HG03558 (cell line): ENCODE data around the gene IQCB1.
"Not testable (repeated sequence)": the region's sequence is repeated elsewhere in the genome, so short reads cannot be mapped to it uniquely, and the experiment has no call there.

Experiments
- ATAC-seq: cut with Tn5 transposase; IDR thresholded peaks from one replicate; pipeline ENCODE4 v1.9.1; 2021; ENCODE audit warnings: moderate number of reproducible peaks; ENCODE audit not compliant: unreplicated experiment; ENCODE audit errors: extremely low read depth

IQCB1 gene

GRCh38 chr3:121749276-121750086 lies 85.4 kb downstream of the IQCB1 start, which contains the start of gene GOLGB1:
Gene GOLGB1, minus strand, starts transcription at chr3:121749741. Its CDS starts 18,770 bp downstream, at chr3:121730971.
- peak; percentile 97 for ATAC-seq

GRCh38 chr3:121748680-121749275 lies 86.1 kb downstream of the IQCB1 start:
- ATAC-seq = no peak

DNA sequence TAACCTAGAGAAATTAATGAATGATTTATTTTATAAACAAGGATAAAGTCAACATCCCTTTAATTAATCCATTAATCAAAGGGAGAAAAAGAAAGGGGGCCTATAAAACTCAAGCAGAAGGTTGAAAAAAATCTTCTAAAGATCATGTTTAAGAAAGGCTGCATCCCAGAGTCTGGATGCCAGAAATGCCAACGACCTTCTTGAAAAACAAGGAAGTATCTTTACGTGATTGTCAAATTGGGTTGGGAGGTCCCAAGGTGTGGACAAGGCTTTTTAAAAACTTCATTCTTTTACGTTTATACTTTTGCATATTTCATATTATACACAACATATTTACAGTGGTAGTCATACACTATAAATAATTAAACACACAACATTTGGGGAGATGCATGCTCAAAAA lies 86.9 kb downstream of the IQCB1 start:
- no peak for ATAC-seq

DNA sequence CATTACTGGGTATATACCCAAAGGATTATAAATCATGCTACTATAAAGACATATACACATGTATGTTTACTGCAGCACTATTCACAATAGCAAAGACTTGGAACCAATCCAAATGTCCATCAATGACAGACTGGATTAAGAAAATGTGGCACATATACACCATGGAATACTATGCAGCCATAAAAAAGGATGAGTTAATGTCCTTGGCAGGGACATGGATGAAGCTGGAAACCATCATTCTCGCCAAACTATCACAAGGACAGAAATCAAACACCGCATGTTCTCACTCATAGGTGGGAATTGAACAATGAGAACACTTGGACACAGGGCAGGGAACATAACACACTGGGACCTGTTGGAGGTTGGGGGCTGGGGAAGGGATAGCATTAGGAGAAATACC lies 91.8 kb downstream of the IQCB1 start:
- not testable (repeated sequence) for ATAC-seq

- no peak for ATAC-seq
Observed at GRCh38 chr3:121740896-121741295, 94.0 kb downstream of the IQCB1 start.

- ATAC-seq = no peak
Observed at GRCh38 chr3:121739902-121740301, 95.0 kb downstream of the IQCB1 start.

DNA sequence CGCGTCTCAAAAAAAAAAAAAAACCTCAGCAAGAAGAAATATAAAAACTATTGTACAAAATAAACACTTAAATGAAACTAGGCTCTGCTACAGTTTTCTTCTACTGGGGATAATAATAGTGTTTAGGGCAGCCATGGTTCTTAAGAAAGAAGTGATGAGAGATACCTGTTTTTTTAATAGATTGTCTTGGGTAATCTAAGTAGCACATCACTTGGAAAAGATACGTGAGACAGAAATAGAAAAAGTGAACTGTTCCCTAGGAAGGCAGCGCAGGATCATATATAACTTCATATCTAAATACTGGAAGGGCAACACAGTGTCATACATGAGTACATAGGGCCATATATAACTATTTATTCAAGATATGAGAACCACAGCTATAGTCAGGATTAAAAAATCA lies 97.2 kb downstream of the IQCB1 start:
- ATAC-seq = no peak

DNA sequence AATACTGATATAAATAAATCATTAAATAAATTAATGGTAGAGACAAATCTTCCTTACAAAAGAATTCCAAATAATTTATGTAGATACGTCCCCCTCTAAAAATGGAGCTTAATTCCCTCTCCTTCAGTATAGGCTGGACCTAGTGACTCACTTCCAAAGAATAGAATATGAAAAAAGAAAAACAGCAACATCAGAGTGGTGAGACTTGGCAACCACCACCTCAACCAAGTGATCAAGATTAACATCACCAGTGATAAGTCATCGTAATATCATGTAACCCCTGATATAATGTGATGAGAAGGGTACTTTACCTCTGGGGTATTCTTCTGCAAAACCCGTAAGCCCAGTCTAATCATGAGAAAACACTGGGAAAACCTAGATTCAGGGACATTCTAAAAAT lies 98.7 kb downstream of the IQCB1 start:
- ATAC-seq = no peak

DNA sequence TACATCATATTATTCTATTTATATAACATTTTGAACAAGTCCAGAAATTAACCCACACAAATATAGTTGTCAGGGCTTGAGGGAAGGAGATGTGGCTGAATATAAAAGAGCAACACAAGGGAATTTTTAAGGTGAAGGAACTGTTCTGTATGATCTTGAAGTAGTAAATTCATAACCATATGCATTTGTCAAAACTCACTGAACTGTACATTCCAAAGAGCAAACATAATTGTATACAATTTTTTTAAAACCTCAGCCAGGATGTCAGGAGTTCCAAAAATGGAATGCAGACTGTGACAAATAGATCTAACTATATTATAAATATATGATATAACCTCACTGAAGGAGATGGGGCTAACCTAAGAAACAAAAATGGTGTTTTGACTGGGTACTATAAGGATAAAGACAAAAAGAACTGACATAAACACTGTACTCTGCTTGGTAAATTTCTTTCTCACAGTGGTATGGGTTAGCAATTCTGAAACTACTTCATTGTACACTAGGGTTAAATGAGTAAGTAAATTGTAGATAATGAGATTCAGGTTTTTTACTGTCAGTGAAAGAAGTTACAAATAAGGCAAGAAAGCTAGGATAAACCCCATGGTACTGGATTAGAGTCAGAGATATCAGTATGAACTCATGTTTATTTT lies 99.7 kb downstream of the IQCB1 start:
- ATAC-seq = peak; percentile 89

DNA sequence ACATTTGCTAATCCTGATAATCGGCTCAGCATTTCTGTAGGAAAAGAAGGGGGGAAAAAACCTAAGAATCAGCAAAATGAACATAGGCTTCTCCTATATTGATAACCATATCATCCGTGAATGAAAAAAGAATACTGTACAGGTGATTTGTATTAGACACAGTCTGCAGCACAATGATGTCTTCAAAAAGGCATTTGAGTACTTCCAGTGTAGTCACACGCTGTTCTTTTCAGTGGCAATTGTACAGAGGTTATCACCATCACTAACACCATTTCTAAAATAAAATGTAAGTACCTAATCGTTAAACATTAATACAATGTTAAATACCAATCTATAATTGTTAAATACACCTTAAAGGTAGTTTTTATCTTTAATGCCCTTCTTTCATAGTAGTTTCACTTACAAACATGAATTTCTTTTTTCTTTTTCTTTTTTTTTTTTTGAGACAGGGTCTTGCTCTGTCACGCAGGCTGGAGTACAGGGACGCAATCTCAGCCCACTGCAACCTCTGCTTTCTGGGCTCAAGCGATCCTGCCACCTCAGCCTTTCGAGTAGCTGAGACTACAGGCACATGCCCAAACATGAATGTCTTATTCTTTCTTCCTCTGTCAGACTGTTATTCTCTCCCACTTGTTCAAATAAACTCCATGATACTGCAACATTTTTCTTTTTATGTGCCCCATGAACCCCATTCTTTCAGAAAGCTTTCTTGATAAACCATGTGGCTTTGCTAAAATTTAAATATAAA lies 103.7 kb downstream of the IQCB1 start:
- ATAC-seq = no peak

DNA sequence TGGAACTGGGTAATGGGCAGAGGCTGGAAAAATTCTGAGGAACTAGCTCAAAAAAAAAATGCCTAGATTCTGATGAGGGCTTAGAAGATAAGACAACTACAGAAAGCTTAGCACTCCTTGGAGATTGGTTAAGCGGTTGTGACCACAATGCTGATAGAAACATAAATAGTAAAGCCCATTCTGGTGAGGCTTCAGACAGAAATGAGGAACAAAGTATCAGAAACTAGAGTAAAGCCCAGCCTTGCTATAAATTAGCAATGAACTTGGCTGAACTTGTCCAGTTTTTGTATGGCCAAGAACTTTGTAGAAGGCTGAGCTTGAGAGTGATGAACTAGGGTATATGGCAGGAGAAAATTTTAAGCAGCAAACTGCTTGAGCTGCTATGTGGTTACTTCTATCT lies 110.7 kb downstream of the IQCB1 start:
- ATAC-seq = peak; percentile 86

DNA sequence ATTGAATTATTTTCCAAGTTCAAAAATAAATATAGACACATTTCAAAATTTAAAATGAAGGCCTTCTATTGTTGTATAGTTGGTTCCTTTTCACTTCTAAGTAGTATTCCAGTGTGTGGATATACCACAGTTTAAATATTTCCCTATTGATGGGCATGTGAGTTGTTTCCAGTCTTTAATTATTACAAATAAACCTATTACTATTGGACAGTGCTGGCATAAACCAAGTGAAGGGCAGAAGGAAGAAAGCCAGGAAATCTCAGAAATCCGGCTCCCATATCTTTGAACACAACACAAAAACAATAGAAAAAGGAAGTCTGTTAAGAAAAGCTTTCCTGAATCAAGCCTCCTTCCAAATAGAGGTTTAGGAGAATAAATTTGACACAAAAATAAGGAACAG lies 111.4 kb downstream of the IQCB1 start:
- no peak for ATAC-seq

DNA sequence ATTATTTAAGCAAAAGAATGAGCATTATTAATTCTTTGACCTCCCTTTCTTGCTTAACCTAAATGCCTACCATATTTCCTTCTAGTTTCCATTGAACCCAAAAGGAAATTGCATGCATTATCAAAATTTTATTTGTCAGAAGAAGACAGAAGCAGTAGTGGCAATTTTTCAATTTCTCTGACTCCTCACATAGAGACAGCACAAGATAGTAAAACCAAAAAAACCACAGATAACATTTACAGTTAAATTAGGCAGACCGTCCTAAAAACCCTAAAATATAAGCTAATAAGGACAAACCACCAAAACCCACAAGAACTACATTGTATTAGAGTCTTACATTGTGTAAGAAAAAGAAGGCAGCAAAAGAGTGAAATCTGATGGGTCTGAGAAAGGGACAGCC lies 112.4 kb downstream of the IQCB1 start:
- ATAC-seq = no peak

GRCh38 chr3:121720163-121720562 lies 114.7 kb downstream of the IQCB1 start:
- no peak for ATAC-seq
